Endothelial cell of umbilical vein (primary cell): ENCODE measurements around the gene RECK. TPM values are rescaled to one million over a fixed set of nuclear protein-coding genes. Genes with fewer than 3 reads are reported as not detected.

Experiments
- BruUV-seq: library from RNA; stranded (reverse); fragments of 400-500 nt; replicated peaks from 2 replicates; lab custom pipeline; 2021; lab: Mats Ljungman, UMichigan
- CTCF ChIA-PET: fragments of 300-600, 350-600 bp; sonication (Branson Sonifier 250); formaldehyde crosslinking; loops from one replicate; lab custom pipeline; 2021; ENCODE audit warnings: antibody characterized with exemption, inconsistent platforms; lab: Charles Lee
- POLR2A ChIA-PET: fragments of 300-600, 350-600 bp; sonication (Branson Sonifier 250); formaldehyde crosslinking; loops from one replicate; lab custom pipeline; 2021; ENCODE audit warnings: antibody characterized with exemption, inconsistent platforms; lab: Charles Lee
- DNase-seq: peaks from one replicate; pipeline ENCODE4 v3.0.0-alpha.2; 2011; ENCODE audit warnings: low read depth, low spot score
- FAIRE-seq: peaks from 2 replicates; lab custom pipeline; 2011; peaks lifted over from hg19 to GRCh38; lab: Jason Lieb, UNC
- H2AFZ ChIP-seq: 2 replicates; pipeline ENCODE4 v1.6.0; 2012; ENCODE audit warnings: low read depth, low read length, control low read depth, inconsistent platforms
- H3K27ac ChIP-seq: 2 replicates; pipeline ENCODE4 v1.5.1; 2011; ENCODE audit warnings: low read depth, mild to moderate bottlenecking, control low read depth, low read length, moderate library complexity; ENCODE audit not compliant: insufficient read depth
- H3K27me3 ChIP-seq, 2 experiments: 2 replicates each; pipeline versions ENCODE4 v1.6.0 to v1.6.1; 2011; ENCODE audit warnings: low read length in 2 of 2, mixed read lengths in 1 of 2; ENCODE audit not compliant: control insufficient read depth in 2 of 2, insufficient read depth in 2 of 2
- H3K36me3 ChIP-seq, 2 experiments: 2 replicates in 1 of 2; 3 replicates in 1 of 2; pipeline ENCODE4 v1.5.1; 2011; ENCODE audit warnings: low read length in 2 of 2, mild to moderate bottlenecking in 1 of 2, moderate library complexity in 1 of 2; ENCODE audit not compliant: control insufficient read depth in 2 of 2, insufficient read depth in 2 of 2; ENCODE audit errors: extremely low read depth in 1 of 2
- H3K4me1 ChIP-seq: 3 replicates; pipeline ENCODE4 v1.5.1; 2011; ENCODE audit warnings: mild to moderate bottlenecking, low read length; ENCODE audit not compliant: control insufficient read depth, insufficient read depth; ENCODE audit errors: extremely low read depth
- H3K4me2 ChIP-seq: 2 replicates; pipeline ENCODE4 v1.6.1; 2011; ENCODE audit warnings: low read length, control low read depth, mixed read lengths; ENCODE audit not compliant: insufficient read depth
- H3K4me3 ChIP-seq, 3 experiments: fragments of 200-600 bp in 1 of 3; sonication (generic), shearing (Covaris generic) in 1 of 3; replicated peaks in 1 of 3; 2 replicates each; pipeline ENCODE4 v1.5.1; 2011 to 2016; ENCODE audit warnings: control low read depth in 3 of 3, low read length in 3 of 3, mild to moderate bottlenecking in 2 of 3, inconsistent platforms in 1 of 3, low read depth in 1 of 3, moderate library complexity in 1 of 3; ENCODE audit not compliant: insufficient read depth in 1 of 3
- H3K79me2 ChIP-seq: 2 replicates; pipeline ENCODE4 v1.6.0; 2012; ENCODE audit warnings: low read length, inconsistent platforms; ENCODE audit not compliant: control insufficient read depth, insufficient read depth
- H3K9ac ChIP-seq: replicated peaks from 2 replicates; pipeline ENCODE3; 2011; ENCODE audit warnings: low read length, control low read depth; ENCODE audit not compliant: insufficient read depth; ENCODE audit errors: extremely low read depth
- H3K9me1 ChIP-seq: replicated peaks from 3 replicates; pipeline ENCODE4 v1.6.0; 2011; ENCODE audit warnings: mild to moderate bottlenecking, low read length; ENCODE audit not compliant: control insufficient read depth, insufficient read depth; ENCODE audit errors: extremely low read depth
- H3K9me3 ChIP-seq: replicated peaks from 2 replicates; pipeline ENCODE4 v1.5.1; 2012; ENCODE audit warnings: low read length, inconsistent platforms; ENCODE audit not compliant: control insufficient read depth, insufficient read depth
- H4K20me1 ChIP-seq: replicated peaks from 2 replicates; pipeline ENCODE3; 2011; ENCODE audit warnings: mild to moderate bottlenecking, low read length; ENCODE audit not compliant: control insufficient read depth, insufficient read depth; ENCODE audit errors: extremely low read depth
- EZH2 ChIP-seq: IDR thresholded peaks from 2 replicates; pipeline ENCODE4 v1.6.1; 2012; ENCODE audit warnings: borderline replicate concordance, low read depth, mild to moderate bottlenecking, moderate library complexity, low read length, inconsistent platforms; ENCODE audit not compliant: severe bottlenecking
- FOS ChIP-seq: IDR thresholded peaks from 2 replicates; pipeline ENCODE4 v1.6.1; 2011; ENCODE audit warnings: mild to moderate bottlenecking, low read length, moderate library complexity, borderline replicate concordance; ENCODE audit not compliant: insufficient read depth
- GATA2 ChIP-seq: IDR thresholded peaks from 2 replicates; pipeline ENCODE4 v1.7.0; 2011; ENCODE audit warnings: low read depth, mild to moderate bottlenecking, moderate library complexity, mixed read lengths, low read length; ENCODE audit not compliant: insufficient read length, insufficient read depth
- JUN ChIP-seq: IDR thresholded peaks from 2 replicates; pipeline ENCODE4 v1.6.1; 2011; ENCODE audit warnings: borderline replicate concordance, low read depth; ENCODE audit not compliant: insufficient read length, insufficient read depth
- MYC ChIP-seq: IDR thresholded peaks from one replicate; pipeline ENCODE4 v1.6.1; 2011; ENCODE audit warnings: mild to moderate bottlenecking, low read depth, low read length
- POLR2A ChIP-seq: IDR thresholded peaks from 2 replicates; pipeline ENCODE4 v1.6.1; 2012; ENCODE audit warnings: low read depth, mild to moderate bottlenecking, control low read depth, low read length
- POLR2AphosphoS5 ChIP-seq: IDR thresholded peaks from 2 replicates; pipeline ENCODE4 v1.6.1; 2012; ENCODE audit warnings: low read depth, mild to moderate bottlenecking, control low read depth, low read length, moderate library complexity; ENCODE audit not compliant: insufficient read depth
- dilution Hi-C: fragments of 300-500 bp; cut with MboI; formaldehyde crosslinking; loops from one replicate; pipeline ENCODE4 v1.15.0; 2019; ENCODE audit warnings: low sequenced_read_pairs; ENCODE audit not compliant: extremely low pct_ligation_motif_present
- intact Hi-C: fragments of 100-400 bp; cut with micrococcal nuclease; formaldehyde crosslinking; loops from one replicate; pipeline ENCODE4 v1.10.0; 2022
- polyA plus RNA-seq, 4 experiments: library from polyadenylated mRNA; depleted of rRNA in 3 of 4; stranded (reverse) in 3 of 4; unstranded in 1 of 4; fragments of >200 nt; gene quantifications; 2 replicates each; pipeline versions ENCODE4 v1.2.1 to v1.2.3, GENCODE V29; 2011 to 2012; ENCODE audit warnings: missing spikeins in 1 of 4
- small RNA-seq: library from RNA; depleted of rRNA; stranded (forward); fragments of <200 nt; gene quantifications from one replicate; pipeline ENCODE3, GENCODE V24; 2012; ENCODE audit warnings: low replicate concordance, low read depth; ENCODE audit not compliant: insufficient read depth, insufficient read length
- total RNA-seq: library from RNA; stranded (reverse); gene quantifications from 2 replicates; pipeline ENCODE4 v1.2.3, GENCODE V29; 2021
- TF ChIP-seq, protein P1 (sequence below), 2 donors: IDR thresholded peaks; 1 replicate in 1 of 2; 2 replicates in 1 of 2; pipeline ENCODE4 v1.5.1; 2011; ENCODE audit warnings: low read length in 2 of 2, mild to moderate bottlenecking in 2 of 2, moderate library complexity in 2 of 2, control low read depth in 1 of 2, inconsistent platforms in 1 of 2, low read depth in 1 of 2; ENCODE audit not compliant: insufficient read depth in 1 of 2; ENCODE audit errors: extremely low read depth in 1 of 2
- TF ChIP-seq, protein P2 (sequence below): IDR thresholded peaks from 2 replicates; pipeline ENCODE4 v1.6.1; 2011; ENCODE audit not compliant: insufficient read depth, insufficient read length

Gene RECK
- total and polyA plus RNA-seq, 2 donors (not counting 3 experiments of a cell fraction or from before 2014, with no cell fraction given), result 12.0 to 14.1 TPM

DNA sequence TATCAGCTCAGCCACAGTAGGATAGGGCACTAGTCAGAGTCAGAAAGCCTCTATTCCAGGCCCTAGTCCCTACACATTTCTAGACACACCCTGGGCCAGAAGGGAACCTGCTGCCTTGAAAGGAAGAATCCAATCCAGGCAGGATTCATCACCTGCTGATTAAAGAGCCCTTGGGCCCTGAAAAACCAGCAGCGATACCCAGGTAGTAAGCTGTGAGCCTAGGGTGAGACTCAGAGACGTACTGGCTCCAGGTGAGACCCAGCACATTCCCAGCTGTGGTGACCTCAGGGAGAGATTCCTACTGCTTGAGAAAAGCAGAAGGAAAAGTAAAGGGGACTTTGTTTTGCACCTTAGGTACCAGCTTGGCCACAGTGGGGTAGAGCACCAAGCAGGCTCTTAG, 137.1 kb downstream of the RECK start:
- intact Hi-C loops, result no loop called here

More for the DNA sequence above, 137.1 kb downstream of the RECK start:
- dilution Hi-C loops, result no loop called here
- Histone ChIP-seq H3K4me3 (no peak overlapping the region), H2AFZ (no peak overlapping the region), H3K4me1 (no peaks in the 10 kb centered on the region), H3K27ac (no peak overlapping the region), H3K9me3 (no peaks in the 10 kb centered on the region), H3K27me3 (no peaks in the 10 kb centered on the region), H3K4me2 (no peak overlapping the region), H3K9me1 (no peaks in the 10 kb centered on the region), H3K36me3 (no peaks in the 10 kb centered on the region), H3K79me2 (no peaks in the 10 kb centered on the region), H4K20me1 (no peaks in the 10 kb centered on the region), H3K9ac (no peak overlapping the region)
- FAIRE-seq (no peak), DNase-seq (no peak)
- CTCF ChIA-PET, result interaction anchor here (0.6 to 4.0 kb wide), 3 partner anchors 15 to 166 kb away, joined by 3 to 19 read pairs (median 4); partner anchors contain the start of gene CLTA
- BruUV-seq, result no TSS peak
- POLR2A ChIA-PET, result interaction anchor here (0.6 kb wide), 1 partner anchor 72 kb away, joined by 3 read pairs; no protein-coding TSS in a partner anchor
- TF ChIP-seq JUN, result no peak
- TF ChIP-seq POLR2A, result no peak
- no peak for TF ChIP-seq POLR2AphosphoS5
- TF ChIP-seq FOS, result no peak
- TF ChIP-seq GATA2, result no peak
- TF ChIP-seq, protein P1, sequence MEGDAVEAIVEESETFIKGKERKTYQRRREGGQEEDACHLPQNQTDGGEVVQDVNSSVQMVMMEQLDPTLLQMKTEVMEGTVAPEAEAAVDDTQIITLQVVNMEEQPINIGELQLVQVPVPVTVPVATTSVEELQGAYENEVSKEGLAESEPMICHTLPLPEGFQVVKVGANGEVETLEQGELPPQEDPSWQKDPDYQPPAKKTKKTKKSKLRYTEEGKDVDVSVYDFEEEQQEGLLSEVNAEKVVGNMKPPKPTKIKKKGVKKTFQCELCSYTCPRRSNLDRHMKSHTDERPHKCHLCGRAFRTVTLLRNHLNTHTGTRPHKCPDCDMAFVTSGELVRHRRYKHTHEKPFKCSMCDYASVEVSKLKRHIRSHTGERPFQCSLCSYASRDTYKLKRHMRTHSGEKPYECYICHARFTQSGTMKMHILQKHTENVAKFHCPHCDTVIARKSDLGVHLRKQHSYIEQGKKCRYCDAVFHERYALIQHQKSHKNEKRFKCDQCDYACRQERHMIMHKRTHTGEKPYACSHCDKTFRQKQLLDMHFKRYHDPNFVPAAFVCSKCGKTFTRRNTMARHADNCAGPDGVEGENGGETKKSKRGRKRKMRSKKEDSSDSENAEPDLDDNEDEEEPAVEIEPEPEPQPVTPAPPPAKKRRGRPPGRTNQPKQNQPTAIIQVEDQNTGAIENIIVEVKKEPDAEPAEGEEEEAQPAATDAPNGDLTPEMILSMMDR (IDR thresholded peaks at IDR 0.05; ENCODE audit: extremely low read depth in 1 of 2, insufficient read depth in 1 of 2, low read depth in 1 of 2, low read length in 2 of 2), result no peak
- no peak for TF ChIP-seq EZH2
- TF ChIP-seq, protein P2, sequence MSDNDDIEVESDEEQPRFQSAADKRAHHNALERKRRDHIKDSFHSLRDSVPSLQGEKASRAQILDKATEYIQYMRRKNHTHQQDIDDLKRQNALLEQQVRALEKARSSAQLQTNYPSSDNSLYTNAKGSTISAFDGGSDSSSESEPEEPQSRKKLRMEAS, result no peak
- no peak for TF ChIP-seq MYC

Small RNA genes lying within 50 kb of the gene (small RNA-seq; reads per million reads assigned to genes)
- gene RF02275, result not detected

Other genes with a start within 250 kb of the RECK start
- 25.6 and 28.7 TPM in 2 replicates for gene NPR2, start 245.3 kb upstream of the RECK start, total RNA-seq
- 14.4 and 16.4 TPM in 2 replicates for gene NPR2, start 245.3 kb upstream of the RECK start, polyA plus RNA-seq
- 0.69 TPM in 1 of 2 replicates, not detected in the other for gene SPAG8, start 224.7 kb upstream of the RECK start, total RNA-seq
- gene SPAG8, start 224.7 kb upstream of the RECK start, polyA plus RNA-seq, result 0.21 TPM in 2 replicates
- gene HINT2, start 221.9 kb upstream of the RECK start, total RNA-seq, result 27.2 and 37.4 TPM in 2 replicates
- 41.6 and 42.1 TPM in 2 replicates for gene HINT2, start 221.9 kb upstream of the RECK start, polyA plus RNA-seq
- not detected in 2 replicates for gene FAM221B, start 208.2 kb upstream of the RECK start, total RNA-seq
- not detected in 2 replicates for gene FAM221B, start 208.2 kb upstream of the RECK start, polyA plus RNA-seq
- gene TMEM8B, start 207.7 kb upstream of the RECK start, total RNA-seq, result 2.5 and 2.9 TPM in 2 replicates
- gene TMEM8B, start 207.7 kb upstream of the RECK start, polyA plus RNA-seq, result 3.6 and 3.8 TPM in 2 replicates
- gene OR13J1, start 166.5 kb upstream of the RECK start, total RNA-seq, result not detected in 2 replicates
- gene OR13J1, start 166.5 kb upstream of the RECK start, polyA plus RNA-seq, result not detected in 2 replicates
- 1.2 and 5.2 TPM in 2 replicates for gene HRCT1, start 130.7 kb upstream of the RECK start, total RNA-seq
- 7.0 and 9.9 TPM in 2 replicates for gene HRCT1, start 130.7 kb upstream of the RECK start, polyA plus RNA-seq
- 13.0 and 24.8 TPM in 2 replicates for gene SPAAR, start 127.4 kb upstream of the RECK start, total RNA-seq
- 20.8 and 23.0 TPM in 2 replicates for gene SPAAR, start 127.4 kb upstream of the RECK start, polyA plus RNA-seq
- gene OR2S2, start 78.8 kb upstream of the RECK start, total RNA-seq, result not detected in 2 replicates
- not detected in 2 replicates for gene OR2S2, start 78.8 kb upstream of the RECK start, polyA plus RNA-seq
- 20.0 and 22.0 TPM in 2 replicates for gene GLIPR2, start 99.8 kb downstream of the RECK start, total RNA-seq
- 42.4 and 42.5 TPM in 2 replicates for gene GLIPR2, start 99.8 kb downstream of the RECK start, polyA plus RNA-seq
- 0.22 and 0.44 TPM in 2 replicates for gene CCIN, start 132.5 kb downstream of the RECK start, total RNA-seq
- gene CCIN, start 132.5 kb downstream of the RECK start, polyA plus RNA-seq, result 1.1 and 1.2 TPM in 2 replicates
- 281 and 317 TPM in 2 replicates for gene CLTA, start 154.0 kb downstream of the RECK start, total RNA-seq
- 212 and 229 TPM in 2 replicates for gene CLTA, start 154.0 kb downstream of the RECK start, polyA plus RNA-seq
- 11.4 and 12.3 TPM in 2 replicates for gene GNE, start 221.5 kb downstream of the RECK start, total RNA-seq
- gene GNE, start 221.5 kb downstream of the RECK start, polyA plus RNA-seq, result 6.6 and 8.5 TPM in 2 replicates